Kidney epithelial cell (primary cell): Measurements from ENCODE around the gene ATP2B1. TPM values are rescaled to one million over a fixed set of nuclear protein-coding genes. Genes with fewer than 3 reads are reported as not detected.
"Not testable (repeated sequence)": the region's sequence is repeated elsewhere in the genome, so short reads cannot be mapped to it uniquely, and the experiment has no call there.

ENCODE experiments used
- DNase-seq: peaks from one replicate; pipeline ENCODE4 v3.0.0-alpha.2; 2010; ENCODE audit warnings: low read depth
- H3K27me3 ChIP-seq: 2 replicates; pipeline ENCODE4 v1.6.0; 2011; ENCODE audit warnings: low read length; ENCODE audit not compliant: control insufficient read depth, insufficient read depth
- H3K36me3 ChIP-seq: 2 replicates; pipeline ENCODE4 v1.5.1; 2011; ENCODE audit warnings: low read length; ENCODE audit not compliant: control insufficient read depth, insufficient read depth
- H3K4me3 ChIP-seq: 2 replicates; pipeline ENCODE4 v1.5.1; 2011; ENCODE audit warnings: low read depth, mild to moderate bottlenecking, control low read depth, low read length
- total RNA-seq: library from RNA; depleted of rRNA; stranded (reverse); fragments of >200 nt; gene quantifications from 2 replicates; pipeline ENCODE4 v1.2.3, GENCODE V29; 2015
- TF ChIP-seq, protein P1 (sequence below): IDR thresholded peaks from 2 replicates; pipeline ENCODE4 v1.5.1; 2011; ENCODE audit warnings: mild to moderate bottlenecking, moderate library complexity, low read length, control low read depth, inconsistent platforms; ENCODE audit not compliant: insufficient read depth, poor library complexity, severe bottlenecking

The ATP2B1 gene
- total RNA-seq: 36.3 and 45.9 TPM in 2 replicates

DNA sequence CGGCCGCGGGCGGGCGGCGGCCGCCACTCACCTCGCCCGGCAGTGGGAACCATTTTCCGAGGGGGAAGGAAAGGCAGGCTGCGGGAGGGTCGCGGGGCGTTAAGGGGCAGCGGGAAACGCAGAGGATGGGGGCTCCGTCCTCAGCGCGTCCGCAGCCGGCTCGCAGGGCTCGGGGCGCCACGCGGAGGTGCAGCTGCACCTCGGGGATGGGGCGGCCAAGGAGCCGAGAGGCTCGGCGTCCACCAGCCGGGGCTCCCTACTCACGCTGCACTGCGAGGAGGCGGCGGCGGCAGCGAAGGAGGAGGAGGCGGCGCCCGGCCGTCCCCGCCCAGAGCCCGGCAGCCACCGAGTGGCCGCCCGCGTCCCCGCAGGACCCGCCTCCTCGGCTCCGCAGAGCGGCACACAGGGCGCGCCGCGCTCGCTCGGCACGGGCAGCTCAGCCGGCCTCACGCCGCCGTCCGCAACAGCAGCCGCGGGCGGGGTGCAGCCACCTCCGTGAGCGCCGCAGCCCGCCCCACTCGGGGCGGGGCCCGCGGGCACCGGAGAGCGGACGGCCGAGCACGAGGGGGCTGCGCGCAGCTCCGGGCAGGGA is at the start of gene ATP2B1:
Gene ATP2B1, minus strand, starts transcription at position 274 of the 592 bp plus-strand sequence. CDS start 52,952 bp downstream, outside the sequence.
- TF ChIP-seq, protein P1, sequence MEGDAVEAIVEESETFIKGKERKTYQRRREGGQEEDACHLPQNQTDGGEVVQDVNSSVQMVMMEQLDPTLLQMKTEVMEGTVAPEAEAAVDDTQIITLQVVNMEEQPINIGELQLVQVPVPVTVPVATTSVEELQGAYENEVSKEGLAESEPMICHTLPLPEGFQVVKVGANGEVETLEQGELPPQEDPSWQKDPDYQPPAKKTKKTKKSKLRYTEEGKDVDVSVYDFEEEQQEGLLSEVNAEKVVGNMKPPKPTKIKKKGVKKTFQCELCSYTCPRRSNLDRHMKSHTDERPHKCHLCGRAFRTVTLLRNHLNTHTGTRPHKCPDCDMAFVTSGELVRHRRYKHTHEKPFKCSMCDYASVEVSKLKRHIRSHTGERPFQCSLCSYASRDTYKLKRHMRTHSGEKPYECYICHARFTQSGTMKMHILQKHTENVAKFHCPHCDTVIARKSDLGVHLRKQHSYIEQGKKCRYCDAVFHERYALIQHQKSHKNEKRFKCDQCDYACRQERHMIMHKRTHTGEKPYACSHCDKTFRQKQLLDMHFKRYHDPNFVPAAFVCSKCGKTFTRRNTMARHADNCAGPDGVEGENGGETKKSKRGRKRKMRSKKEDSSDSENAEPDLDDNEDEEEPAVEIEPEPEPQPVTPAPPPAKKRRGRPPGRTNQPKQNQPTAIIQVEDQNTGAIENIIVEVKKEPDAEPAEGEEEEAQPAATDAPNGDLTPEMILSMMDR: no peak
- peak within 1 kb of the TSS; percentile 75 for H3K4me3 ChIP-seq
- no peaks in the 10 kb centered on the region for H3K27me3 ChIP-seq
- H3K36me3 ChIP-seq: no peaks in the 10 kb centered on the region
- no peak for DNase-seq

GRCh38 chr12:89757987-89758386 is 49.3 kb upstream of the ATP2B1 start:
- not testable (repeated sequence) for DNase-seq, H3K36me3 ChIP-seq, H3K27me3 ChIP-seq, H3K4me3 ChIP-seq

DNA sequence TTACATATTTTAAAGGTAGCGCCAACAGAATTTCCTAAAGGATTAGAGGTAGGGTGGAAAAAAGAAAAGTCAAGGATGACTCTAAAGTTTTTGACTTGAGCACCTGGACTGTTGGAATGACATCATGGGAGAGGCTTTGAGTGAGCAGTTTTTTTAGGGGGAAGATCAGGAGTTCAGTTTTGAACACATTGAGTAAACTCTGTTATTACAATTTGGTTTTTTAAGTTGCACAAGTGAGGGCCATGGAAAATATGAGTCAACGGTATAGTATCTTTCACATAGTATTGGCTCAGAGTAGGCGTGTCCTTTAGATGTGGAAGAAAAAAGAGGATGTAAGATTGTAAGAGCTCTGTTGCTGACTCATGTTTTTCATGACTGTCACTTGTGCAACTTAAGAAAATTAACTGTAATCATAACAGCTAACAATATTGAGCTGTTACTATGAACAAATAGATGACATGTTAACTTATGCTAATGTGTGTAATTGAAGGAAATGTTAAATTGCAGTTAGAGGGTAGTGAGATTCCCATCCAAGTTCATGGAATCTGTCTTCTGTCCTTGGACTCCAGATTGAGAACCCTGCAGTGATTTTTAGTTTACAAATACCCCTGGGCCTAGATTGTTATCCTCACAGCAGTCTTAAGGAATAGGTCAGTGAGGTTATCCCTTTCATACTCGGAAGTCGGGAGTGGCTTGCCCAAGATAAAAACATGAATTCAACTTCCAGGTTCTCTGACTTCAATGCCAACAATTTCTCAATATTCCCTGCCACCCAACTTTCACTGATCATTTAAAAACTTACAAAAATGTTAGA is 48.2 kb upstream of the ATP2B1 start:
- TF ChIP-seq, protein P1: no peak
- peak; percentile 87 for DNase-seq
- no peaks in the 10 kb centered on the region for H3K36me3 ChIP-seq
- H3K27me3 ChIP-seq: no peaks in the 10 kb centered on the region
- no peak overlapping the region for H3K4me3 ChIP-seq

GRCh38 chr12:89756194-89756584 is 47.6 kb upstream of the ATP2B1 start:
- no peaks in the 10 kb centered on the region for H3K36me3 ChIP-seq
- no peaks in the 10 kb centered on the region for H3K27me3 ChIP-seq
- TF ChIP-seq, protein P1: no peak
- H3K4me3 ChIP-seq: no peak overlapping the region
- DNase-seq: no peak

GRCh38 chr12:89753997-89754396 is 45.4 kb upstream of the ATP2B1 start:
- no peaks in the 10 kb centered on the region for H3K27me3 ChIP-seq
- DNase-seq: no peak
- H3K36me3 ChIP-seq: no peaks in the 10 kb centered on the region
- no peak overlapping the region for H3K4me3 ChIP-seq
- TF ChIP-seq, protein P1: no peak

DNA sequence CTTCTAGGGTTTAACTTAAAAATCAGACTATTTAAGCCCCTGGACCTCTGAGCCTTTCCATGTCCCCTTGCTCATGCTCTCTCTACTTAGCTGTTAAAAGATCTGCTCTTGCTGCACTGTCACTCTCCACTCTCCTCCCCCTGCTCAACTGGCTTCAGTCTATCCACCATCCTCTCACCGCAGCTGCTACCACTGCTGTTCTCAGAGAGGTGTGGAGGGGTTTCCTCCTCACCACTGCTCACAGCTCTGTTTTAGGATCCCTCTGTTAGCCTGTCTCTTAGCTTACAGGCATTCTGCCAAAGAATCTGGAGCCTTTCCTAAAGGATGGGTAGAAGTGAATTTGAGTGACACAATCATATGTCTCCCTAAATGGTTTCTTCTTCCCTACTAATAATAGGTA is 43.7 kb upstream of the ATP2B1 start:
- H3K27me3 ChIP-seq: no peaks in the 10 kb centered on the region
- TF ChIP-seq, protein P1: no peak
- H3K4me3 ChIP-seq: no peak overlapping the region

More for the DNA sequence above, 43.7 kb upstream of the ATP2B1 start:
- H3K36me3 ChIP-seq: no peaks in the 10 kb centered on the region
- DNase-seq: no peak
